TTC549 (cell line): ENCODE measurements around the gene TMEM59L.

ENCODE experiments used
- FAIRE-seq: peaks from 2 replicates; lab custom pipeline; 2012; peaks lifted over from hg19 to GRCh38; lab: Jason Lieb, UNC

Gene TMEM59L

DNA sequence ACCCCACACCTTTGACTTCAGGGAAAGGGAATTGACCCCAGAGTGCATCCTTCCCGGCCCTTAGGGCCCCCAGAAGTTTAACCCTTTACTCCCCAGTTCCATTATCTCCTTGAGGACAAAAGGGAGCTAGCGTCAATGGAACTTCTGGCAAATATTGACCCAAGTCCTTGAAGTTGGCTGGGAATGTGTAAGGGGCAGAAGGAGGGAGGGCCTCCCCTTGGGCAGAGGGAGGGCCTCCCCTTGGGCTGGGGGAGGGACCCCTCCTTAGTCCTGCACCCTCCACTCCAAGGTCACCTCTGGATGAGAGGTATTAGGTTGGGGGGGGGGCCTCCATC lies 3.0 kb upstream of the TMEM59L start:
- no peak for FAIRE-seq

GRCh38 chr19:18610245-18610555 lies 2.5 kb upstream of the TMEM59L start:
- no peak for FAIRE-seq

- no peak for FAIRE-seq
These were observed 1.9 kb upstream of the TMEM59L start for GRCh38 chr19:18610556-18611326.

DNA sequence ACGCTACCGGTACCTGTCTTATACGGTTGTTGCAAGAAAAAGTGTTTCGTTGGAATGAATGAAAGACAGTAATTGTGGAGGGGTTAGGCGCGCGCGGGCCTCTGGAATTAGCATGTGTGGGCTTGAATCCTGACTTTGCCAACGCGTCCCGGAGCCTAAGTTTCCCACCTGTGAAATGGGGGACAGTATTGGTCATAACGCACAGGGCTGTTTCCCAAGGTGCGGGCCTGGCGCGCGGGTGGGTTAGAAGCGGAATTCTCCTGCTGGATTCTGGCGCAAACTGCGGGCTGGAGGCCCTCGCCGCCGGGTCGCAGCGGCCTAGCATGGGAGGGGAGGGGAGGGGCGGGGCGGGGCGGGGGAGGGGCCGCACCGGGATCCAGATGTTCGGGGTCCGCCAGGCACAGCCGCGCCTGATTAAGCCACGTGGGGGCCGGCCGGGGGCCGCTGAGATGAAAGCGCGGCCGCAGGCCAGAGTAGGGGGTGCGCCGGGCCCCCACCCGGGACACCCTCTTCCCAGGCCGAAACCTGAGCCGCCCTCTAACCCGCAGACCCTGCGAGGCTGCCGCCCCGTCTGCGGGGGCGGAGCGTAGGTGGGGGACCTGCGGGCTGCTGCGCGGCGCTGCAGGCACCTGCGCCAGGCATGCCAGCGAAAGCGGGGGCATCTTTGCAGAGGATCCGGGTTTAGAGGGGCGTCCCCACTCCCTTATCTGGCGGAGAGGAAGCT lies 1.2 kb upstream of the TMEM59L start:
- FAIRE-seq = no peak

- FAIRE-seq = no peak
These were observed 459 bp upstream of the TMEM59L start for GRCh38 chr19:18612051-18612771.

- no peak for FAIRE-seq
These were observed 1.0 kb downstream of the TMEM59L start for GRCh38 chr19:18613589-18614234.

DNA sequence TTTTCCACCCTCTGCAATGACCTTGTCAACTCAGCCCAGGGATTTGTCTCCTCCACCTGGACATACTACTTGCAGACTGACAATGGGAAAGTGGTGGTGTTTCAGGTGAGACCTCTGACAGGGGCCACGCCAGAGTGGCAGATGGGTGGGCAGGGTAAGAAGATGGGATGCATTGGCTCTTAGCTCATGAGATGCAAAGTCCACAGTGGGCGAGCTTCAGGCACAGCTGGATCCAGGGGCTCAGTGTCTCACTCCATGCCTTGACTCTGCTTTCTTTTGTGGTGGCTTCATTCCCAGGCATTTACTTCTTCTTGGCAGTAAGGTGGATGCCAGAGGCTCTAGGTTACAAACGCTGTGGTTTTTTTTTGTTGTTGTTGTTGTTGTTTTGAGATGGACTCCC lies 3.4 kb downstream of the TMEM59L start:
- FAIRE-seq = no peak

DNA sequence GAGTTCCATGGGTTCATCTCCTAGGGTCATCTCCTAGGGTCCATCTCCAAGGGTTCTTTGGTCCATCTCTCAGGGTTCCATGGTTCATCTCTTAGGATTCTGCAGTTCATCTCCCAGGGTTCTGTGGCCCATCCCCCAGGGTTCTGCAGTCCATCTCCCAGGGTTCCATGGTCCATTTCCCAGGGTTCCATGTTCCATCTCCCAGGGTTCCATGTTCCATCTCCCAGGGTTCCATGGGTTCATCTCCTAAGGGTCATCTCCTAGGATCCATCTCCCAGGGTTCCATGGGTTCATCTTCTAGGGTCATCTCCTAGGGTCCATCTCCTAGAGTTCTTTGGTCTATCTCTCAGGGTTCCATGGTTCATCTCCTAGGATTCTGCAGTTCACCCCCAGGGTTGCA lies 4.9 kb downstream of the TMEM59L start:
- no peak for FAIRE-seq

- FAIRE-seq = no peak
These were observed 5.6 kb downstream of the TMEM59L start for GRCh38 chr19:18618236-18618635.

DNA sequence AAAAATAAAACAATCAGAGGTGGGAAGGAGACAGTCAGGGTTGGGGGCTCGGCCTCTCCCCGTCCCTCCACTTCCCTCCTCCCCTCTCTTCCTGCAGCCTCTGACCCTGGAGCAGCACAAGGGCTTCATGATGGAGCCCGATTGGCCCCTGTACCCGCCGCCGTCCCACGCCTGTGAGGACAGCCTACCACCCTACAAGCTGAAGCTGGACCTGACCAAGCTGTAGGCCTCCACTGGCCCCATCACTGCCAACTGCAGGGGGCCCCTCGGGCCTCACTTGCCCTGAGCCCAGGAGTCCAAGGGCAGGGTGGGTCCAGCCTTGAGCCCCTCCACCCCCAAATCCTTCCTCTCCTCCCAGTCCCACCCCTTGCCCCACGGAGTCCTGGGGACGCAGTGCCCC lies 7.6 kb downstream of the TMEM59L start:
- FAIRE-seq = no peak

GRCh38 chr19:18620902-18621301 lies 8.2 kb downstream of the TMEM59L start:
- FAIRE-seq = no peak

DNA sequence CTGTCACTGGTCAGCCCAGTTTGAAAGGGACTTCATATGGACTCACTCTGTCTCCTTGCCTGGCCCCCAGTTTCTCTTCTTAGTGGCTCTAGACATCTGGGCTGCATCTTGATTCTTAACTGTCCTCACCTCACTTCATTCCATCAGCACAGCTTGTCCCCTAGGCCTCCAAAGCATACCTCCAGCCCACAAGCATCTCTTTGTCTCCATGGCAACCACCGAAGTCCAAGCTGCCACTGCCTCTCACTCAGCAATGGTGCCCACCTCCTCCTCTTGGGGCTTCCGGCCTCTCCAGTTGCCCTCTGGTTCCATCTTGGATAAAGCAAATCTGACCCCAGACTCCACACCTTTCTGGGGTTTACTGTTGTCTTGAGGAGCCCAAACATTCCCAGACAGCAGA lies 14.2 kb downstream of the TMEM59L start:
- FAIRE-seq = no peak

DNA sequence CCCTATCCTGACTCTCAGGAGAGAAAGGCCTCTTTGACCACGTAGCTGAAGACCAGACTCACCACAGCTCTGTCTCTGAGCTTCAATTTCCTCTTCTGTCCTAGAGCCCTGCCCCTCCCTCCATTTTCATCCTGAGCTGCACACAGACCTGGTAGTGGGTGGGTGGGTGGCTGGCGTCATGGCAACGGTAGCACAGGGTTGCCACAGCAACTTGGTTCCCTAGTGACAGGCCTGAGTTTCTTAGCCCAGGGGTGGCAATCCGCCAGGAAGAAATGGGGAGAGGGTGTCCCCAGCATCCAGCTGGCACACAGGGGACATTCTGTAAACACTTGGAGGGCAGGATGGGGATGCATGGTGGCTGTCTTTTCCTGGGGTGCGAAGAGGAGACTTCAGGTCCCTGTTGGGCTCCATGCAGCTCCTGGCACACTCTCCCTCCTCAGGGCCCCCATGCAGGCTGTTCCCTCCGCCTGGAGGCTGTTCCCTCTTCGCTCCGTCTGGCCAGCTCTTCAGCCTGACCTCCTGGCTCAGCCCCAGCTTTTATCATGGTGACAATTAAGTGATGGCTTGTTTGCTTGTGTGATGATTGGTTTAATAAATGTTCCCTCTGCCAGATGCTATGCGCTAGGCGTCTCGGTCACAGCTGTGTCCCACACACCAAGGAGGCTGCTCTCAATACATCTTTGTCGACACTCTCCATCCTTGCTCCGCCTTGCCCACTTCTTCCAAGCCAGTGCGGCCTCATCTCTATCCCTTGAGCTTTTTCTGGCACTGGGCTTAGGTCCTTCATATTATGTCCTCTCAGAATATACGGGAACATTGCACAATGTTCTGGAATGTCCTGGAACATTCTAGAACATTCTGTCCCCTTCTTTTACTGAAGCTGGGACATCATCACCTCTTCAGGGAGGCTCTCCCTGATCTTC lies 16.8 kb downstream of the TMEM59L start:
- FAIRE-seq = no peak

GRCh38 chr19:18633321-18633720 lies 20.7 kb downstream of the TMEM59L start:
- FAIRE-seq = no peak

- no peak for FAIRE-seq
These were observed 22.1 kb downstream of the TMEM59L start for GRCh38 chr19:18634612-18635297.

- FAIRE-seq = no peak
These were observed 23.1 kb downstream of the TMEM59L start for GRCh38 chr19:18635831-18636182.

GRCh38 chr19:18636183-18636968 lies 23.7 kb downstream of the TMEM59L start:
- FAIRE-seq = peak; percentile 68

- FAIRE-seq = no peak
These were observed 24.4 kb downstream of the TMEM59L start, which contains the start of gene KLHL26 for GRCh38 chr19:18636969-18637629. KLHL26 (plus strand) TSS chr19:18637028; CDS start chr19:18637055, 27 bp downstream.

DNA sequence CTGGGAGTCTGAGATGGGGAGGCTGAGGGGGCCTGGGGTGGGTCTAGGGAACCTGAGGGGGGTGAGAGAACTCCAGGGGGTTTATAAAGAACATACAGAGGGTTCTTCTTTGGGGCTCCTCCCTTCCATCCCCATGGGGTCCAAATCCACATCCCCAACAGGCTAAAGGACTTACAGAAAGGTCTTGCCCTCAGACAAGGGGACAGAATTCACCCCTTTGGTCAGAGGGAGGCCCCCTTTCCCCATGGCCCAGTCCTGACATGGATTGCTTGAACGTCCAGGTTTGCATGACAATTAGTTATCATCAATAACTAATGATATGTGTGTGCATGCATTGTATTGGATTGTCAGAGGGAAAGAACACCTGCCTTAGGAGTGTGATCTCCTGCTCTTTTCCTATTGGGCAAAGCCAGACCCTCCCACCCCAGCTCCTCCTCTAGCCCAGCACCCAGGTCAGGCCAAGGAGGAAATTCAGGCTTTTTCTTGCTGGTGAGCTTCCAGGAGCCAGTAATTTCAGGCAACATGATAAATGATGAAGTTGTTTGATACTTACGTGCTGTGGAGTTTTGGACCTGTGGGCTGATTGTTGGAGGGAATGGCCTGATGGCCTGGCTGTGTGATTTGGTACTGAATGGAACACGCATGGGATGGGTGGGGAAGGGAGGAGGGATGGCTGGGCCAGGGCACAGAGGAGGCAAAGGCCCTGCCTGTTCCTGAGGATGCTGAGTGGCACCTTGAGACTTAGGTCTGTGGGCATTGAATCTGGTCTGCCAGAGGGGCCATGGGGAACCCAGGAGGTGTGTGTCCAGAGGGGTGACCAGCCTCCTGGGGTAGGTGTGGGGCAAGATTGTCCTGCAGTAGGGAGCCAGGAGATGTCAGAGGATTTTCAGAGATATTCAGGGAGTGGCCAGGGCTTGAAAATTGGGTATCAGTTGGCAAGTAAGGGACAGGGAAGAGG lies 25.3 kb downstream of the TMEM59L start:
- FAIRE-seq = no peak
